Activated B cell treated with CpG ODN at 0.5 μM for 24 hours (primary cell): ENCODE measurements around the gene TLE5. TPM values are rescaled to one million over a fixed set of nuclear protein-coding genes. Genes with fewer than 3 reads are reported as not detected.

Source experiments
- ATAC-seq: fragments of 200-7000 bp; cut with Tn5 transposase; one replicate; pipeline ENCODE4 v1.10.0; 2021; ENCODE audit warnings: low read depth, mild to moderate bottlenecking, moderate library complexity
- CTCF ChIA-PET: fragments of 350-600 bp; sonication (Branson Sonifier 250); formaldehyde crosslinking; loops from one replicate; lab custom pipeline; 2021; ENCODE audit warnings: antibody characterized with exemption; lab: Charles Lee
- POLR2A ChIA-PET: fragments of 350-600 bp; sonication (Branson Sonifier 250); formaldehyde crosslinking; loops from one replicate; lab custom pipeline; 2021; ENCODE audit warnings: antibody characterized with exemption; lab: Charles Lee
- DNase-seq: peaks from one replicate; pipeline ENCODE4 v3.0.0; 2022
- H3K27ac Mint-ChIP-seq: one replicate; pipeline ENCODE4 v1.8.0; 2020; ENCODE audit warnings: mixed read lengths
- H3K27me3 Mint-ChIP-seq: one replicate; pipeline ENCODE4 v1.8.0; 2021; ENCODE audit warnings: mixed read lengths
- H3K36me3 Mint-ChIP-seq: one replicate; pipeline ENCODE4 v1.8.0; 2021; ENCODE audit warnings: low read depth, mixed read lengths
- H3K4me1 Mint-ChIP-seq: one replicate; pipeline ENCODE4 v1.8.0; 2021; ENCODE audit warnings: mixed read lengths
- H3K4me3 Mint-ChIP-seq: one replicate; pipeline ENCODE4 v1.8.0; 2020; ENCODE audit warnings: mild to moderate bottlenecking, mixed read lengths
- H3K9me3 Mint-ChIP-seq: one replicate; pipeline ENCODE4 v1.8.0; 2020; ENCODE audit warnings: mixed read lengths
- CTCF ChIP-seq: fragments of 200-600 bp; IDR thresholded peaks from one replicate; pipeline ENCODE4 v1.8.0; 2022; ENCODE audit warnings: antibody characterized with exemption, mild to moderate bottlenecking
- intact Hi-C: fragments of 100-400 bp; cut with micrococcal nuclease; formaldehyde crosslinking; loops from one replicate; pipeline ENCODE4 v1.15.1; 2024
- total RNA-seq: library from RNA; stranded (reverse); gene quantifications from 2 replicates; pipeline ENCODE4 v1.2.3, GENCODE V29; 2022

Gene TLE5
- total RNA-seq, 1 donor from 2014 or later = 323 TPM

GRCh38 chr19:3099347-3100145, 37.3 kb upstream of the TLE5 start:
- H3K27me3 Mint-ChIP-seq = no peaks in the 10 kb centered on the region
- no peak for TF ChIP-seq CTCF
- CTCF ChIA-PET = interaction anchor here (1.2 kb wide), 1 partner anchor 9 kb away, joined by 4 read pairs; no protein-coding TSS in a partner anchor
- no peak for DNase-seq
- POLR2A ChIA-PET = interaction anchor here (0.5 to 0.7 kb wide), 2 partner anchors 52 to 475 kb away, joined by 3 to 6 read pairs; no protein-coding TSS in a partner anchor
- intact Hi-C loops = no loop called here
- H3K4me3 Mint-ChIP-seq = peak overlapping the region; percentile 66
- H3K27ac Mint-ChIP-seq = no peak overlapping the region
- H3K36me3 Mint-ChIP-seq = no peaks in the 10 kb centered on the region
- no peak for ATAC-seq
- peaks cover 41% of the 10 kb centered on the region for H3K4me1 Mint-ChIP-seq
- no peaks in the 10 kb centered on the region for H3K9me3 Mint-ChIP-seq

DNA sequence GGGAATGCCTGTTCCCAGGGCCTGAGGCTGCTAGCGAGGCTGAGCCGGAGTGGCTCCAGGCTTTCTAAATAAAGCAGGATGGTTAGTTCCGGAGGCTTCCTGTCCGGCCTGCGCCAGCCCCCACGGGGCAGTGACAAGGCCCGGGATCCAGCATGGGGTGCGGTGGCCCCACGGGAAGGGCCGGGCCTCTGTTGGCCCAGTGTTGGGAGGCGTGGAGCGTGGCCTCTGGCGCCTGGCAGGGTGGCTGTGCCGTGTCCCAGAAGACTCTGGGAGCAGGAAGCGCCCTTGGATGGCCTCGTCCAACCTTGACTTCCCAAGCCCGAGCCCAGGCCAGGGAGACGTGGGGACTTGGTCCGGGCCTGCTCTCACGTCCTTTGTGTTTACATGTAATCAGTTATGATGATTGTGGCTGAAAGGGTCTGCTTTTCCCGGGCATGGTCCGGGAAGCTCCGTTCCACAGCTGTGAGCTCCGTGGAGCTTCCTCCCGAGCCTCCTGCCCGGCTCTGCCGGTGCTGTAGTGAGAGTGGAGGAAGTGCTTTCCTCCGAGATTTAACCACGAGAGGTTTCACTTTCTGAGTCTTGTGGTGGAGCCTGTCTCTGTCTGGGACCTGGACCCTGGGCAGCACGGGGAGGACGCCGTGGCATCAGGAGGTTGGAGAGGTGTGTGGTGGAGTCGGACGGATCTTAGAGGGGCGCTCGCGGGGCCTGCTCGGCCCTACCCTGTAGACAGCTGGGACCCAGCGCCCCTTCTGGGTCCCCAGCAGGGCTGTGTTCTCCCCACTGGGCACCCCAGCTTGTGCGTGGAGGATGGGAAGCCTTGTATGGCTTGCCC, 36.4 kb upstream of the TLE5 start:
- ATAC-seq (peak; percentile 11), DNase-seq (no peak)
- POLR2A ChIA-PET = interaction anchor here (0.5 to 0.7 kb wide), 3 partner anchors 51 to 474 kb away, joined by 3 to 6 read pairs (median 3); no protein-coding TSS in a partner anchor
- Mint-ChIP-seq H3K4me3 (peak overlapping the region; percentile 66), H3K36me3 (no peaks in the 10 kb centered on the region), H3K4me1 (peaks cover 34% of the 10 kb centered on the region), H3K9me3 (no peaks in the 10 kb centered on the region), H3K27me3 (no peaks in the 10 kb centered on the region), H3K27ac (no peak overlapping the region)
- intact Hi-C loops = no loop called here
- no peak for TF ChIP-seq CTCF
- CTCF ChIA-PET = interaction anchor here (1.2 kb wide), 1 partner anchor 10 kb away, joined by 4 read pairs; no protein-coding TSS in a partner anchor

DNA sequence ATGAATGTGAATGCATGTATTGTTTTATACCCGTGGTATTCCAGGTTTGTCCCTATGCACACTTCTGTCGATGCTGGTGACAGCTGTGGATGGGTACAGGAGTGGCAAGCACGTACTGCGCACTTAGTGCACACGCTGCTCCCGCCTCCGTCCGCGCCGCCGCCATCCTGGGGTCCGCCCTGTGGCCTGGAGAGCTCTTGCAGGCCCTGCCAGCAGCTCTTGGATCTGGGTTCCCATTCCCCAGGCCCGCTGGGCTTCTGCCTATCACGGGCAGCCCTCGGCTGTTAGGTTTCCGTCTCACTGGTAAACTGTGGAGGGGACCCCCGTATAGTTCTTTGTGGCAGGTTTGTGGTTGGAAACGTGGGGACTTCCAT, 35.8 kb upstream of the TLE5 start:
- no peak for TF ChIP-seq CTCF
- intact Hi-C loops = no loop called here
- DNase-seq (no peak), ATAC-seq (no peak)
- Mint-ChIP-seq H3K27me3 (no peaks in the 10 kb centered on the region), H3K4me1 (peaks cover 33% of the 10 kb centered on the region), H3K9me3 (no peaks in the 10 kb centered on the region), H3K27ac (no peak overlapping the region), H3K36me3 (no peaks in the 10 kb centered on the region), H3K4me3 (no peak overlapping the region)
- ChIA-PET CTCF (interaction anchor here (1.8 kb wide), 1 partner anchor 10 kb away, joined by 4 read pairs; no protein-coding TSS in a partner anchor), POLR2A (interaction anchor here (0.6 kb wide), 1 partner anchor 51 kb away, joined by 3 read pairs; no protein-coding TSS in a partner anchor)

DNA sequence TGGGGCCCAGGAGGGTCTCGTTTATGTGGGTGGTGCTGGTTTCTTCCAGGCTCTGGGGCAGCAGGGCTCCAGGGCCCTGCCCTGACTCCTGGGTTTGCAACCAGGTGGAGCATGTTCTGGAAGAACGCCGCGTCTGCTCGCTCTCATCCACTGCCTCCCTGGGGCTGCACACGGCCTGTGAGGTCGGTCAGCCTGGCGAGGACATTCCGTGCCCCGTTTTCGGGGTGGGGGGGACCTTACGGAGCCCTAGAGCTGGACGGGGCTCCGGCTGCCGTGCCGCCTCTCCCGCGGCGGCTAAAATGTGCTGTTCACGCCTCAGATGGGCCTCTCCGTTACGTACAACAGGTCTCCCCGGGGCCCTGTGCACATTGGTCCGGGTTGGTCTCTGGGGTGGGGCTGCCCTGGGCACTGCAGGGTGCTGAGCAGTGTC, 35.2 kb upstream of the TLE5 start:
- ChIA-PET CTCF (interaction anchor here (1.8 kb wide), 1 partner anchor 11 kb away, joined by 4 read pairs; no protein-coding TSS in a partner anchor), POLR2A (no interaction called here)
- Mint-ChIP-seq H3K27ac (no peak overlapping the region), H3K4me1 (peaks cover 33% of the 10 kb centered on the region), H3K9me3 (no peaks in the 10 kb centered on the region), H3K36me3 (no peaks in the 10 kb centered on the region), H3K27me3 (no peaks in the 10 kb centered on the region), H3K4me3 (no peak overlapping the region)
- no peak for TF ChIP-seq CTCF
- ATAC-seq (no peak), DNase-seq (no peak)
- intact Hi-C loops = no loop called here
